ENCODE measurements around the gene TMIGD1.

Gene TMIGD1

DNA sequence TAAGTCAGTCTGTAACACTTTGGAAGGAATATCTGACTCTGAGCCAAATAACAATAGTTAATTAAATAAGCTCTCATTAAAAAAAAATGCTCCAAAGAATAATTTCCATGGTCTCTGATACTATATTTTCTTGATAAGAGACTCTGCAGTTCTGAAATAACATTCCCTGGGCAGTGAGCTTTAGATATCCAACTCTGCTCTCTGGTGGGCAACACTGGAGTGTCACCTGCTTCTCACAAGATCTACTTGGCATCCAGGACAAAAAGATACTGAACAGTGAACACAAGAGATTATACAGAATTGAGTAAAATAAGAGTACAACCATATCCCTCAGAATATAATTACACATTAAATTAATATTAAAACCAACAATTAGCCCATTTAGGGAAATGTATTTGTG is 55.8 kb downstream of the TMIGD1 start:
- peaks cover 56% of the 10 kb centered on the region for H3K36me3 Mint-ChIP-seq (ENCODE audit: insufficient read depth)

DNA sequence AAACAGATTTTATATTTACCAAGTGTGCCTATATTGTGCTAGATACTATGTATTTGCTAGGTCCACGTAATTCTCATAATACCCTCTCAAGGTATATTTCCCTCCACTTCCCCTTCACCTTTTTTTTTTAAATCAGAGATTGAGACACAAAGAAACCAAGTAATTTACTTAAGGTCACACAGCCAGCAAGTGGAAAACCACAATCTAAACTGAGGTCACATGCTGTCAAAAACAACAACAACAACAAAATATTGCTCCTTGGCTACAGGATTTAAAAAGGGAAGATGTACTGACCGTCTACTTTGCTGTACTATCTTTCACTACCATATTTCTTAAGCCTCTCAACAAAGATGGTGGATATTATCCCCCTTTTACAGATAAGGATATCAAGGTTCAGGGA is 57.9 kb downstream of the TMIGD1 start:
- Mint-ChIP-seq H3K36me3 (ENCODE audit: insufficient read depth) (peaks cover 70% of the 10 kb centered on the region), H3K9me3 (no peaks in the 10 kb centered on the region), H3K27ac (peak overlapping the region in 1 of 2 donors; percentile 41)

More for the DNA sequence above, 55.8 kb downstream of the TMIGD1 start:
- Mint-ChIP-seq H3K4me3 (no peak overlapping the region), H3K27ac (no peak overlapping the region), H3K9me3 (no peaks in the 10 kb centered on the region), H3K4me1 (ENCODE audit: low read depth in 2 of 2) (peaks cover 6 to 8% of the 10 kb centered on the region in 2 donors), H3K27me3 (no peaks in the 10 kb centered on the region)
- no peak for ATAC-seq (replicated peaks)
- no peak for DNase-seq

DNA sequence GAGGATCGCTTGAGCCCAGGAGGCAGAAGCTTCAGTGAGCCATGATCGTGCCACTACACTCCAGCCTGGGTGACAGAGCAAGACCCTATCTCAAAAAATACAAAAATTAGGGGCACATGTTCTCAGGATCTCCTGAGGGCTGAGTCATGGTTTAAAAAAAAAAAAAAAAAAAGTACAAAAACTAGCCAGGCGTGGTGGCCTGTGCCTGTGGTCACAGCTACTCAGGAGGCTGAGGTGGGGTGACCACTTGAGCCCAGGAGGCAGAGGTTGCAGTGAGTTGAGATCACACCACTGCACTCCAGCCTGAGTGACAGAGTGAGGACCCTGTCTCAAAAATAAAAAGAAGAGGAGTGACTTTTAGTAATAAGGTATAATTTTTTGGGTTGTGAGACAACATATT is 59.0 kb downstream of the TMIGD1 start:
- ATAC-seq (replicated peaks): no peak
- Mint-ChIP-seq H3K4me1 (ENCODE audit: low read depth in 2 of 2) (peaks cover 6 to 8% of the 10 kb centered on the region in 2 donors), H3K4me3 (no peak overlapping the region), H3K27me3 (no peaks in the 10 kb centered on the region), H3K27ac (peak overlapping the region in 1 of 2 donors; percentile 60), H3K9me3 (no peaks in the 10 kb centered on the region), H3K36me3 (ENCODE audit: insufficient read depth) (peaks cover 74% of the 10 kb centered on the region)
- DNase-seq: no peak

More for the DNA sequence above, 57.9 kb downstream of the TMIGD1 start:
- DNase-seq (no peak), ATAC-seq (replicated peaks) (no peak)
- no peak overlapping the region for H3K4me3 Mint-ChIP-seq
- H3K4me1 Mint-ChIP-seq (ENCODE audit: low read depth in 2 of 2): peaks cover 6 to 8% of the 10 kb centered on the region in 2 donors
- H3K27me3 Mint-ChIP-seq: no peaks in the 10 kb centered on the region

DNA sequence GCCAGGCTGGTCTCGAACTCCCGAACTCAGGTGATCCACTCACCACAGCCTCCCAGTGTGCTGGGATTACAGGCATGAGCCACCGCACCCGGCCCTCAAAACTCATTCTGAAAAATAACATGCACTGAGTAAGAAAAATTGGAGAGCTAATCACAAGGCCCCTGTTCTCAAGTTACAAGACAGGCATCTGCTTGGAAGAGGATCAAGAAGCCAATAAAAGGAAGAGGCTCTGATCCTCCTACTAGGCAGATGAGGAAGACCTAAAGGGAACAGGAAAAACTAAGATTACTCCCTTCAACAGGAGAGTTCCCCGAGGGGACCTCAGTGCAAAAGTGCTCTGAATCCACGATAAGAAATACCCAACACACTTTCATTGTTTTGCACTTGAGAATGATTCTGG is 60.5 kb downstream of the TMIGD1 start:
- Mint-ChIP-seq H3K36me3 (ENCODE audit: insufficient read depth) (peaks cover 71% of the 10 kb centered on the region), H3K27me3 (no peaks in the 10 kb centered on the region), H3K4me1 (ENCODE audit: low read depth in 2 of 2) (peaks cover 6 to 11% of the 10 kb centered on the region in 2 donors), H3K9me3 (no peaks in the 10 kb centered on the region), H3K4me3 (no peak overlapping the region), H3K27ac (no peak overlapping the region)
- no peak for DNase-seq
- no peak for ATAC-seq (replicated peaks)

DNA sequence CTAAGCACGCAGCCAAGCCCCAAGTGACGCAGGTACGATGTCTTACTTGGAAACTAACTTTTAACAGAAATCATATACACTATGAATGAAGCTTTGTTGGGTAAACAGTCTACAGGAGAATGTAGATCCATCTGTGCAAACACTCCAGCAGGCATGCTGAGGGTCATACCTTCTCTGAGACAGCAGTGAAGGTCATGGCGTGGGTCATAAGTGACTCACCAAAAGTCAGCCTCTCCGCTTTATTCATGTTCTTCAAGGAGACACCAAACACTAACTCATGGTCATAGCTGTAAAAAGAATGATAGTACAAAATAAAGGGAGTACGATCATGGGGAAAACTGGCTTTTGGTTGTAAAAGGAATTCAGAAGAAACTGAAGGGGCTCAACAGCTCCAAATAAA is 62.8 kb downstream of the TMIGD1 start:
- Mint-ChIP-seq H3K4me1 (ENCODE audit: low read depth in 2 of 2) (peaks cover 6 to 11% of the 10 kb centered on the region in 2 donors), H3K36me3 (ENCODE audit: insufficient read depth) (peaks cover 79% of the 10 kb centered on the region), H3K27ac (no peak overlapping the region), H3K9me3 (no peaks in the 10 kb centered on the region), H3K27me3 (no peaks in the 10 kb centered on the region), H3K4me3 (no peak overlapping the region)
- ATAC-seq (replicated peaks) (no peak), DNase-seq (no peak)

DNA sequence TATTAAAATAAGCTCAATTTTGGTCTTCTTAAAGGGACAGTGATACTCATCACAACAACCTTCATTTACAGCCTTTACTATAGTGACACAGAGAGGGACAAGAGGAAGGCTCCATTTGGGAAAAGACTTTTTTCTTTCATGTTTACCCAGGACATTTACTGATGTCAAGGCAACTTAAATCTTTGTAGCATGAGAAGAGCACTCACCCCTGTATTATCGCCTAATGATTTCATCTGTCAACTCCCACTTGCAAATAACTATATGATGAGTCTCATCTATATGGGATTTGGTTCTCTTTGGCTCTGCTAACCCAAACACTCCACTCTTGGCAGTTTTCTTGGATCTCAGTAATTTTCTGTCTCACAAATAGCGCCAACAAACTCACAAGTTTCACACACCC is 66.2 kb downstream of the TMIGD1 start:
- Mint-ChIP-seq H3K9me3 (no peaks in the 10 kb centered on the region), H3K27me3 (no peaks in the 10 kb centered on the region), H3K36me3 (ENCODE audit: insufficient read depth) (peaks cover 71% of the 10 kb centered on the region), H3K4me1 (ENCODE audit: low read depth in 2 of 2) (peaks cover 0 to 6% of the 10 kb centered on the region in 2 donors), H3K27ac (no peak overlapping the region), H3K4me3 (no peak overlapping the region)
- ATAC-seq (replicated peaks): no peak
- no peak for DNase-seq

Data from effector memory CD8-positive, alpha-beta T cell (primary cell).